Measurements from ENCODE around the gene ZNF169. TPM values are rescaled to one million over a fixed set of nuclear protein-coding genes. Genes with fewer than 3 reads are reported as not detected.

Gene ZNF169
- total RNA-seq, 4 donors from 2014 or later = 1.00 to 4.7 (median 1.3) TPM

Other genes with a start within 250 kb of the ZNF169 start
- gene PTPDC1, start 174.8 kb upstream of the ZNF169 start, total RNA-seq = 10 to 100 TPM in 2 of 4 donors, 1 to 10 TPM in 2; 4.3 to 11.4 (median 10.2) TPM
- gene NUTM2F, start 69.3 kb downstream of the ZNF169 start, total RNA-seq = not detected

All from gastrocnemius medialis (tissue), 4 donors.